Activated T-helper 9 cell treated with anti-CD3 and anti-CD28 coated beads, Interleukin-2, amount 50 U/mL, for 16 hours (primary cell): ENCODE results near the gene MBP.

ENCODE experiments used
- DNase-seq: peaks from one replicate; pipeline ENCODE4 v3.0.0-alpha.2; 2020; ENCODE audit warnings: low read depth

Gene MBP

DNA sequence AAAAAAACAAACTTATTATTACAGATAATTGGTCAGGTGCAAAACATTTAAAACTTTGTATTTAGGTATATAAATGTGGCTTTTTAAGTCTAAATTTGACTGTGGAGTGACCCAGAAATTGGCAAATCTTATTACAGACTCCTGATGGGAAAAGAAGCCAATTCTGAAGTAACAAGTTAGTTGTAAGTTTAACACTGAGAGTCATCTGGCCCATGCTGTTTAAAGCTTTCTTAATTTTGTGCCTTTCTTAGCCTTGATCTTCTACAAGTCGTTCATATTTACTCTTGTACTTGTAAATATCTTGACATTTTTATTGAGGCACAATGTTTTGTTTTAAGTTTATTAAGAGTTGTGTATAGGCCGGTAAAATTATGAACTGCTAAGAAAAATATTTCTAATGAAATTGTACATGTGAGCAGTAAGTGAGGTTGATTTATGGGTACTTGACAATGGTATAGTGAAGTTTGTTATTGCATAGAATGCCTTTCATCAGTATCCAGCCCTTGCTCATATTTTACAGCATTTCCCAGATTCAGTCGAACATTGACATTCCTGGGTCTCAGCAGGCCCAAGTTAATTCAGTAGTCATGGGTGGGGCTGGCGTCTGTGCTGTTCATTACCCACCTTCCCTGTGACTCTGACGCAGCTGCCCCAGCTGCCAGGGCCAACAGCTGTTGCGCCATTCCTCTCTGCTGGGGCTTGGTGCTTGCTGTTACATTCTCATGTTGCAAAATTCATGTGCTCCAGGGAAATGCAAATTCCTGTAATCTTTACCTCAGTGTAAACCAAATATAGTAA is 188.8 kb downstream of the MBP start:
- DNase-seq = no peak

DNA sequence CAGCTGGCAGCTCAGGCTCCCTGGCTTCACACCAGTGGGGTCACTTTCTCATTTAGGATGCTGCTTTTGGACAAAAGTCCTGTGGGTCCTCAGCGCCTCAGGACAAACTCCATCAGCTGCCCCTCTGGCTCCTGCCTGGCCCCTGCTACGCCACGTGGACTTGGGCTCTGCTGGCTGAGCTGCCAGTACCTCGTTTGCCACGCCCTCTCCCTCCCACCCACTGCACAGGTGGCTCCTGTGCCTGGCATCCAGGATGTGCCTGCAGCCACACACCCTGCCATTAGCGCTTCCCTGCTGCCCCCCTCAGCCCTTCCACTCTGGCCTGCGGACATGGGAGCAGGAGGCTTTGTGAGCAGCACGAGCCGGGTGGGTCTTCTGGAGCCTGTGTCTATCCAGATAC is 191.3 kb downstream of the MBP start:
- DNase-seq = no peak

DNA sequence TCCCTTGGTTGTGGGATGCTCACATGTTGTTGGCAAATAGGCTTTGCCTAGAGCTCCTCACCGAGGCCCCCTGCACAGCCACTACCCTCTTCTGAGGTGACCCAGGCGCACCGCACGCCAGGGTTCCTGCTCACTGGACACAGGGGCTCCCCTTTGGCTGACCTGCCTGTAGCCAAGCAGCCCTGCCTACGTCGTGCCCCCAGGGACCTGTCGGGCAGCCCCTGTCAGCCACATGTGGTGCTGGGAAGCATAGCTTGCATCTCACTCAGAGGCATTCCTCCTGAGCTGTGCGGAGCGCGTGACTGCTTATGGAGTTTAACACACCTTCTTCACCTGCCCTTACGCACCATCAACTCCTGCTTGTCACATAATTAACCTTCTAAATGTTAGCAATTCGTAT is 194.0 kb downstream of the MBP start:
- DNase-seq = no peak

DNA sequence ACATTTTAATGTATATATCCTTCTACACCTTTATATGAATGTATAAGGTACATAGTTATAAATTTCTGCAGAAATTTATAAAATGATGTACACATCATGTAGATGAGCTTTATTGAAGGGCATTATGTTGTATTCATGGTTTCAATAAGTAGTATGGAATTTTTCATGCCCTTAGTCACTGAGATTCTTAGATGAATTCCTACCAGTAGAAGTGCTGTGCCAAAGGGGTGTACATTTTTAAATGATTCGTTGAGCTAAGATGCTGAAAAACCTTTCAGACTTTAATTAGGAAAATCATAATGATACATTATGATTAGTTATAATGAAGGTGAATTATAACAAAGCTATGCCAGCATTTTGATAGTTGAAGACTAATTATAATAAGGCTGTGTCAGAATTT is 195.0 kb downstream of the MBP start:
- DNase-seq = no peak

DNA sequence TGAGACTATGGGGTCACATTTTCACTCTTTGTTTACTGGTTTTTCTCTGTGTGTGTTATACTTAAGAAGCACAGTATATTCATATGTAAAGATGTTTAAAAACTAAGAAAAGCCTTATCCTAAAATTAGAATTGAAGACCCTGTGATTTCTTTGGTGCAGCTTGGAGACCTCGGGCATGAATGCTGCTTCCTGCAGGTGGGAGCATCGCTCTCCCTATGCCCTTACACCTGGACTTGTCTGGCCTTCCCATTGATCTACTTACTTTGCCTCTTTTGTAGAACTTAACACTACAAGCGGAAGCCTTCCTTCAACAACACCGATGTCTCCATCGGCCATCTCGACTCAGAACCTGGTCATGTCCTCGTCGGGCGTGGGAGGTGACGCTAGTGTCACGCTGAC is 195.7 kb downstream of the MBP start:
- DNase-seq = no peak

DNA sequence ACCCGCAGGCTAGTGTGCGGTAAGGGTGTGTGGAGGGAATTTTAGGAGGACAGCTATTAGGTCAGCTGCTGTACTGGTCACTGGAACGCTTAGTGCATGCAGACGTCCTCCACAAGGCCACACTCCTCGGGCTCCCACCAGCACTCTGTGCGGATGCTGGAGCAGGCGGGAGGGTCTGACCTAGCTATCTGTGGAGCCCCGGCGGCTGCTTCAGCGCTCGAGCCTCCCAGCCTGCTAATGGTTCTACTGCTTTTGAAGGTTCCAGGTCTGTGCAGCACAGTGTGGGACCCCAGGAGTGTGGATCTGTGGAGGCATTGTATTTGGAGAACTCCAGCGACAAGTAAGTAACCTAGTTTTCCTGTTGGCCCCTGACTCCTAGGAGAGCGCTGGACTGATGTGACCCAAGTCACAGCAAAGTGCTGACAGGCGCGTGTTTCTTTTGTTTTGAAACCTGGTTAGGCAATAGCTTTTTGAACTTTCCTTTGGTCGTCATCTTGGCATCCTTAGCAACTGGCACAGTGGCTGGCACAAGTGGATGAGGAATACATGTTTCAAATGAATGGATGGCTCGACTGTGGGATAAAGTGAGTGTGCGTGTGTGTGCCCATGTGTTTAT is 196.8 kb downstream of the MBP start:
- no peak for DNase-seq

DNA sequence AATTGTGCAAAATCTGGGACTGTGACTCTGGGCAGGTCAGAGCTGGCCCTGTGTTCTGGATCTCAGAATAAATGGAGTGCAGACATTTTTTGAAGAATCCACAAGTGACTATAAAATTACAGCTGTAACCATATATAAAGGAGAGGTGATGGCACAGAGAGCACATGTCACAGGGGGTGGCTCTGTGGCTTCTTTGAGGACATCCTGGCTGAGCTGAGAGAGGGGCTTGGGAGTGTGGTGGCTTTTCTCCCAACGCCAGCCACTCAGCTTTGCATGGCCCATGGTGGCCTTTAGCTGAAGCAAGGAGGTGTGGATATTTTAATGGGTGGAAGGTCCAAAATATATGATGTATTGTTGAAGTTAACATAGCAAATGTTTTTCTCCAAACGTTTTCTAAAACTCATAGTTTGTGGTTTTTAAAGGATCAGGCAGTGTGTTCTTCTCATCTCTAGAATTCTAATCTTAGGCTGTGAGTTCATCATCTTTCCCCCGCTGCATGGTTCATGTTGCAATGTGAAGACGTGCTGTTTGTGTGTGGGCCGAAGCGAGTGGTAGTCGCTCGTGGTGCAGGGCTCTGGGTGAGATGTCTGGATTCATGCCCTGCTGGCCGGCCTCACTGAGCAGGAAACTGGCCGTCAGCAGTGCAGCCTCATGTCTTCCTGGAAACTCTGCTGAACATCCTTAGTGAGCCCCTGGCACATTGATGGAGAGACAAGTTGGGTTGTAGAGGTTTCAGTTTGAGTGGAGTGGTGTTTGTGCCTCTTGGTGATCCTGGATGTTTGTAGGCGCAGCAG is 200.4 kb downstream of the MBP start:
- no peak for DNase-seq

DNA sequence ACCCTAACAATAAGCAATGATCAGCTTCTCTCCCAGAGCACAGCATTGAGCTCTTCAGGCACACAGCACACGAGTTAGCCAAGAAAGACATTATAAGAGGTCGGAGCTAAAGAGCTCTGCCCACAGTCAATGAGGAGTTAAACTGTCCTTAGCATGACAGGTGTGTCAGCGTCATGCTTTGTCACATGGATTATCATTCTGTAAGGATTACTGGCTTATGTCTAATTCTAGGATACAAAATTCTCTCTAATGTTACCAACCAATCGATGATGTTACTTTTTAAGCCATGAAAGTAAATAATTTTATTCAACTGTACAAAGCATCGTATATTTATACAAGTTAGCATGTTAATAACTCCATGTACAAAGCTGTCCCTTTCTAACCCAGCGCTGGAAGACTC is 201.4 kb downstream of the MBP start:
- no peak for DNase-seq
